NCI-H226 (cell line): Measurements from ENCODE around the gene ENOX2.
"Not testable (repeated sequence)": the region's sequence is repeated elsewhere in the genome, so short reads cannot be mapped to it uniquely, and the experiment has no call there.

Experiments
- DNase-seq: peaks from one replicate; pipeline ENCODE4 v3.0.0-alpha.2; 2015

The ENOX2 gene

DNA sequence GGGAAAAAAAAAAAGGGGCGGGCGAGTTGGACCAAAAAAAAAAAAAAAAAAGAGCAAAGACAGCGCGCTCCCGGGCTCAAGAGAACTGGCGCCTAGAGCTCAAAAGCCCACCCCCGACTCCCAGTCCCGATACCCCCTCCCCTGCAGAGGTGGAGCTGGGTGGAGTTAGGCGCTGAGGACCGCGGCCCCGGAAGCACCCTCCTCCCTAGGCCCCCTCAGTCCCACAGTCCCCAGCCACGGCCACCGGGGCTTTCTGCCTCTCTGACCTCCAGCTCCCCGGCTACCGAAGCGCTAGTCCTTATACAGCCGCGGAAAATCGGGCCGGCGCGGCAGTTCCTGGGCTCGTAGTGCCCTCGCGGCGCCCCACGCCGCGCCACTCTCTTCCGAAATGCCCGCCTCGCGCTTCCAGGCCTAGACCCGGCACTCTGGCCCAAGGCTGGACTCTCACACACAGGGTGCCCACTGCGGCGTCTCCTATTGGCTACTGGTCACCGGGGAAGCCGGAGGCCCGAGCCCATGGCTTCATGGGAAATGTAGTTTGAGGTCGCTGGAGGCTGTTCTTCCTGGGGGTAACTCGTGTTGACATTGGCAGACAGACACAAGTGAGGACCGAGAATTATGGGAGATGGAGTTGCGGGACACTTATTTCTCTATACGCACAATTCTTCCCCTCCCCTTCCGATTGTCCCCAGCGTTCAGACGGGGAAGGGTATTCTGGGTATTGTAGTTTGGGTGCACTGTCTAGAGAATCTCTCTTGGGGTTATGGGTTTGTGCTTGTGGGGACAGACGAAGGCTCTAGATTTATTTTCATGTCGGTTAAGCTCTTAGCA is at the start of gene ENOX2:
Gene ENOX2 (minus strand): TSS at position 427 of the 831 bp plus-strand sequence. CDS start 199,993 bp downstream, outside the sequence.
- peak; percentile 94 for DNase-seq

- no peak for DNase-seq
Measured at GRCh38 chrX:130952266-130953043, 49.4 kb upstream of the ENOX2 start.

GRCh38 chrX:130944230-130944629 is 41.2 kb upstream of the ENOX2 start:
- DNase-seq: no peak

DNA sequence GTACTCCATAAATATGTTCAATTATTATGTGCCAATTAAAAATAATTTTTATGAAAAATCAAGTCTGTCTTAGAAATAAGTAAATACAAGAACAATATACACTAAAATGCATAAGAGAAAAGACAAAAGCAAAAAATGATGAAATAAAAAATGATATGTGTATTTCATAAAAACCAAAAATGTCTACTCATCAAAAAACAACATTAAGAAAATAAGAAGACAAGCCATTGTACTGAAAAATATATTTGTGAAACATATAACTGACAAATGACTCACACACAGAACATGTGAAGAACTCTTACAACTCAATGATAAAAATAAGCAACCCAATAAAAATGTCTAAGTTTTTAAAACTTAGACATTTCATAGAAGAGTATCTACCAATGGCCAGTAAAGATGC is 34.1 kb upstream of the ENOX2 start:
- no peak for DNase-seq

GRCh38 chrX:130933358-130933757 is 30.3 kb upstream of the ENOX2 start:
- no peak for DNase-seq

- DNase-seq: not testable (repeated sequence)
Measured at GRCh38 chrX:130920405-130920804, 17.4 kb upstream of the ENOX2 start.

DNA sequence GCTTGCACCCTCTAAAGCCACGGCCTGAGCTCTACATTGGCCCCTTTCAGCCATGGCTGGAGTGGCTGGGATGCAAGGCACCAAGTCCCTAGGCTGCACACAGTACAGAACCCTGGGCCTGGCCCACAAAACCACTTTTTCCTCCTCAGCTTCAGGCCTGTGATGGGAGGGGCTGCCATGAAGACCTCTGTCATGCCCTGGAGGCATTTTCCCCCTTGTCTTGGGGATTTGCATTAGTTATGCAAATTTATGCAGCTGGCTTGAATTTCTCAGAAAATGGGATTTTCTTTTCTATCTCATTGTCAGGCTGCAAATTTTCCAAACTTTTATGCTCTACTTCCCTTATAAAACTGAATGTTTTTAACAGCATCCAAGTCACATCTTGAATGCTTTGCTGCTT is 16.7 kb upstream of the ENOX2 start:
- DNase-seq: not testable (repeated sequence)

GRCh38 chrX:130918498-130918897 is 15.5 kb upstream of the ENOX2 start:
- not testable (repeated sequence) for DNase-seq

DNA sequence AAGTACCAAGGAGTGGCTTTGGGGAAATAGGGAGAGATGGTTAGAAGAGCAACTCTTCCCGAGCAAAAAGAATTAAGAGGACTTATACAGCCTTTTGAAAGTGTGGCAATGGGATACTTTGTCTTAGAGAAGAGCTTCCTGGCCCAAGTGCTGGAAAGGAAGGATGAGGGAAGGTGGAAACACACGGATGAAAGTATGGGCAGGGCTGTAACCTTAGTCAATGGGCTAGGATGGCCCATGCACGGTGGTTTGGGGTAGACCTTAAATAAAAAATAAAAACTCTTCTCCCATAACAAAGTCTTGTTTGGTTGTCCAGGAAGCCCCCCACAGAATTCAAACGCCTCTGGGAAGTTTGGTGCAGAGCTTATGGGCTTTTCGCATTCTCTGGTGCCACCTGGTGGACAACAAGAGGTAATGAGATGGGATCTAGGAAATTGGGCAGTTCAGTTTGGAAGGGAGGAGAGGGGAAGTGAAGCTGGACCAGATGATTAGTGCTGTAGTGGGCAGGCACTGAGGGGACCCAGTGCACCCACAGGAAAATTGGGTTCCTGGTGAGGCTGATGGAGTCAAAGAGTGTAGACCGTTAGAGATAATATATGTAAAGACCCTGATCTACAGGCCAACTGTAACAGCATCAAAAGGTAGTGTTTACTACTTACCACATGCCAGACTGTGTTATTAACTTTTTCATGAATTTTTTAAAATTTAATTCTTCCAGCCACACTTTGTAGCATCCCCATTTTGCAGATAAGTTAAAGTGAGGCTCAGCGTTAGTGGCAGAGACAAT is 13.8 kb upstream of the ENOX2 start:
- DNase-seq: peak; percentile 1

DNA sequence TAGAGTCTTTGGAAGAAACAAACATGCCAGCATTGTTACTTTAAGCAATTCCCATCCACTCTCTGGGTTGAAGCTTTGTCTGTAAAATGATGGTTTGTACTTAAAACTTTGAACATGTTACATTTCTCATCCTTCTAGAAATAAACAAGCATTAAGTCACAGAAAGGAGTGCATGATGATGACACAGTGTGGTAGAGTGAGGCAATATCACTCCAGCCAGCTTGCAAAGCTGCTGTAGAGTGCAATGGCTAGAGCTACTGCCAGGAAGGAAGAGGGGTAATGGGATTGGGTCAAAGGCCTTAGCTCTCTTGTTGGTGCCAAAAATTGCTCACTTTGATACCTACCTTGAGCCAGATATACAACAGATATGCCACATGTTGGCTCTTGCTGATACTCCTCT is 12.3 kb upstream of the ENOX2 start:
- no peak for DNase-seq

- no peak for DNase-seq
Measured at GRCh38 chrX:130909469-130910136, 6.6 kb upstream of the ENOX2 start.

DNA sequence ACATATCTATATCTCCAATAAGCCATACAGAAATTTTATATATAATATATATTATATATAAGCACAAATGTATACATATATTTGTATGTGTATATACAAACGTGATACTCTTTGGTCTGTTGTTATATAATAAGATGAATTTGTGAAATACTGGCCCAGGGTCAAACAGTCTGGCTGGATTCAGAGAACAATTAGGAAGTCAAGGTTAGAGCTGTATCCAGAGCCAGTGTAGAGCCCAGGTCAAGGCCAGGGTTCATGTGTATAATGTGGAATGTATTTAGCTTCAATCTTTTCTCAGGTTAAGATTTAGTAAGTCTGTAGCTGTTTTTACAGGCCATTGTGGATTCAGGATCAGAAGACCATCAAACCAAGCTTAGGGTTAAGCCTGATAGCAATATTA is 3.8 kb upstream of the ENOX2 start:
- no peak for DNase-seq

DNA sequence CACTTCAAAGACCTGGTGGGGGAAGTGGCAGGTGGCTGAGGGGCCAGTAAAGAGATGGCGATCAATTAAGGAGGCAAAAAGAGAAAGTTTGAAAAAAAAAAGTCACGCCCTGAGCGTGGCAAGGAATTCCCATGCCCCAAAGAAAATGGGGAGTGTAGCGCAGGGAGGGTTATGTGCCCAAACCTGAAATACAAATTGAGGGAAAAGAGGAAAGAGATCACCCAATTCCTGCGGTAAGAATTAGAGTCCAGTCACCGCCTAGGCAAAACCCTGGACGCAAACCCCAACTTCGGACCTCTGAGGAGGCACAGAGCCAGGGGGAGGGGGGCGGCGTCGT is 595 bp downstream of the ENOX2 start:
- no peak for DNase-seq

- no peak for DNase-seq
Measured at GRCh38 chrX:130896802-130897501, 6.1 kb downstream of the ENOX2 start.

DNA sequence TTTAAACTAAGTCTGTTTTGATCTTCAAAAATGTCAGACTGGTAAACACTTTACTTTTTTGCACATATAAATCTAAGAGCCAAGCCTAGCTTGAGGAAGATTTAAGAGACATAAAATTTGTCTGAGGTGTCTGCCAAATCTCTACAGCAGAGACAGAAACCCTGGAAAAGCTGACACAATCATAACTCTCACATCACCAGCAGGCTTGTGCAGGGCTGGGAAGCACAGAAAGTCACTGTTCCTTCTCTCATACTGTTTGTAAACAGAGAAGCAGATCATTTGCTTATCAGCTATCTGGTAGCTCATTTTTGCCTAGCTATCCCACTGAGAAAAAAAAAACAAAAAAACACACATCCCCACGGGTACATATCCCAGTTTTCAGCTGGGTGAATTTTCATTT is 7.0 kb downstream of the ENOX2 start:
- DNase-seq: no peak

DNA sequence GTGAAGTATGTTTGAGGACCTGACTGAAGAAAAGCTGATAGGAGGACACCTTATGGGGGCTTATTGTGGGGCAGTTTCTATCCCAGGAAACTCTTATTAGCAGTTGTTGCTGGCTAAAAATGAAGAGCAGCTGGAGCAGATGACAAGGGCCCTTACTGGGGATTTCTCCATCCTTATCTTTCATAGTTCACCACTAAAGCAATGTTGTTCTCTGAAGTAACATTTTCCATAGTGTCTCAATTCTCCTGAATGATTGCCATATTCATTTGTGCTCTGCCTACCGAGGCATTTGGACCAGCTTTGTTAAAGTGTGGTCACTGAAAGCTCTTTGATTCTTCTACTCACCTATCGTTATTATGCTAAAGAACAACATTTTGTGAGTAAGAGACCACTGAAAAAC is 7.7 kb downstream of the ENOX2 start:
- no peak for DNase-seq

DNA sequence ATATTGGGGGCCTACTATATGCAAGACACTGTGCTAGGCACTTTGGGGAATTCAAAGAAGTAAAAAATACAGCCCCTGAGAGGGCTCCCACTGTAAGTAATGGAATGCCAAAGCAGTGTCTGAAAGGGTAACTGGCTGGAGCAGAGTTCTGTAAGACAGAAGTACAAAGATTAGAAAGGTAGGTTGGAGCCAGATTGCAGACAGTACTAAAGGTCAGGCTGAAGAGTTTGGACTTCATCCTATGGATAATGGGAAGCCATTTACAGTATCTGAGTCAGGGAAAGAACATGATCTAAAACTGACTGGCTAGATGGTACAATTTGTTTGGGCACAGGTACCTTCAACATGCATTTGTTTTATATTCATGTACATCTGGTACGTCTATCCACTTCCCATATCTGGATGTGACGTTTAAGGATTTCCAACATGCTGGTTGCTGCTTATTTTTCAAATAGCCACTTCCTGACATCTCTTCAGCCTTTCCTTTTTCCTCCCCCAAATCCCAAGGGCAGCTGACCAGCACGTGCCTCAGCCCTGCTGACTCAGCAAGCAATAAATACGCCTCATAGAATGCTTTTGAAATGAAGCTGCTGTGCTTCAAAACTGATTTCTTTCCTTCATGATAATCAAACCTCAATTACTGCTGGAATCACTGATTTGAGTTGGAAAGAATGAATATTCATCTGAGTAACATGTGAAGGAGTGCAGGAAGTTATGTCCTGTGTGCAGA is 9.5 kb downstream of the ENOX2 start:
- DNase-seq: no peak

GRCh38 chrX:130887376-130887775 is 15.6 kb downstream of the ENOX2 start:
- DNase-seq: no peak

DNA sequence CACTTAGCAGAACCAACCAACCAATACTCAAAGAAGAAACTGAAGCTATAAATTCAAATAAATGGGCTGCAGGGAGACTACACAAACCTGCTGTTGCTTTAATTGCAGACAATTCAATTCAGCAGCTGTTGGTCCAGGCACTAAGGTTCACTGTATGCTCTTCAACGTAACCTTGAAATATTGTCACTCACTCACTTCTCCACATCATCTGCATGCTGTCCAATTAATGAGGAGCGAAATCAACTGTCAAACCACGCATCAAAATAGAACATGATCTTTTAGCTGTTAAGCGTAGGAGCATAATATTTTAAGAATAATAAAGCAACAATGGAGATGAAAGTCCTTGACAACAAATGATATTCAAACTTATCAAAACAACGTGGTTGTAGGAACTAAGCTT is 17.0 kb downstream of the ENOX2 start:
- DNase-seq: no peak

- DNase-seq: no peak
Measured at GRCh38 chrX:130885508-130885907, 17.5 kb downstream of the ENOX2 start.

DNA sequence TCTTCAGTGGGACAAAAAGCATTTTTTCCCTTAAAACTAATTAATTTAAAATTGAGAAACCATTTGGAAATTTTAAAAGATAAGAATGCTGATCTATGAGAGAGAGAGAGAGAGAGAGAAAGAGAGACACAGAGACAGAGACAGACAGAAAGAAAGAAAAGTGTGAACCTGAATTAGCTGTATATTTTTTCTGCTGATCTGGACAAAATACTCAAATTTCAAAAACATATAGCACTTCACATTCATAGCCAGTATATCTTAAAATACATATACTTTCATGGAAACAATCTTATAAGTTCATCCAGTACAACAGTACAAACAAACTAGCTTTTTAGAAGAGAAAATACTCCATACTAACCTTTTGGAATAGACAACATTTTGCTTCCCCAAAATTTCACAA is 18.4 kb downstream of the ENOX2 start:
- no peak for DNase-seq

- no peak for DNase-seq
Measured at GRCh38 chrX:130879869-130880268, 23.1 kb downstream of the ENOX2 start.
